ENCODE measurements around the gene KRTAP13-2.

KRTAP13-2 gene

GRCh38 chr21:30326390-30326789 is 45.7 kb downstream of the KRTAP13-2 start:
- DNase-seq (ENCODE audit: low read depth in 2 of 2) = no peak

All from stimulated activated CD8-positive, alpha-beta memory T cell treated with anti-CD3 and anti-CD28 coated beads, Interleukin-7, amount 100 ng/mL, for 4 hours (primary cell).